Activated gamma-delta T cell treated with anti-CD3 and anti-CD28 coated beads, Interleukin-2, amount 50 U/mL, for 16 hours (primary cell): ENCODE measurements around the gene UGDH.
"Not testable (repeated sequence)": the region's sequence is repeated elsewhere in the genome, so short reads cannot be mapped to it uniquely, and the experiment has no call there.

Experiments used
- DNase-seq: peaks from one replicate; pipeline ENCODE4 v3.0.0-alpha.2; 2020; ENCODE audit warnings: low read depth

Gene UGDH

DNA sequence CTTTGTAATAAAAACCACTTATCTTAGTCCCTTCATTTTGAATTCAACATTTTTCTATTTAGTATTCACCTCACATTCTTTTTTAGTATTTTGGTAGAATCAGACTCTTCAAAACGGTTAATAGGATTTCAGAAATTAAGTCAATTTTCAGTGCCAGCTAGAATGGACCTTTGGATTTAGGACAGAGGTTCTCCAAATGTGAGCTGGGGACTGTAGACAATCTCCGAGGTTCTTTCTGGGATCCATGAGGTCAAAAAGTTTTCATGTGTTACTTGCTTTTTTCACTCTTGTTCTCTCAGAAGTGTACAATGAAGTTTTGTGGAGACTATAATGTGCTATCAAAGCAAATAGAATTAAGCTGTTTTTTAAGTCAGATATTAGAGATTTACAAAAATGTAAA is 2.3 kb upstream of the UGDH start:
- DNase-seq, result no peak

GRCh38 chr4:39528061-39528465 is 824 bp upstream of the UGDH start:
- DNase-seq, result no peak

DNA sequence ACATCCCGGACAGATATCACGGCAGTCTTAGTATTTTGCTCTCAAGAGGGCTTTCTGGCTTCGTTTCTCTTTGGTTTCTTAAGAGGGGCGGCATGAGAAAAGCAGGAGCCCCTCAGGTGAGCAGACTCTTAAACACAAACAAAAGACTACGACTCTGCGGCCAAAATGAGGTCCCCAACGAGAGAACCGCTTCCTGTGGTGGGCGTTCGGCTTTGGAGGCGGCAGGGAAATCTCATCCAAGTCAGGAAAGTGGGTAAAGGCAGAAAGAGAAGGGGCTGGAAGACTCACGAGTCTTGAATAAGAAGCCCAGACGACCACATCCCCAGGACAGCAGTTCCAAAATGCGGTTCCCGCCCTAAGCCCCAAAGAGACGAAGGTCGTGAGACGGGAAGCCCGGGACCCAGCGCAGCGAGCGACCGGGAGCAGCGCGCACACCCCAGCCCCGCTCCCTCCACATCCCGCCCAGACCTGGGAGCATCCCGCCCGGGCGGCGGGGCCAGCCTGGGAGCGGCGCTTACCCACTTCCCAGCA is 409 bp downstream of the UGDH start:
- peak; percentile 13 for DNase-seq

DNA sequence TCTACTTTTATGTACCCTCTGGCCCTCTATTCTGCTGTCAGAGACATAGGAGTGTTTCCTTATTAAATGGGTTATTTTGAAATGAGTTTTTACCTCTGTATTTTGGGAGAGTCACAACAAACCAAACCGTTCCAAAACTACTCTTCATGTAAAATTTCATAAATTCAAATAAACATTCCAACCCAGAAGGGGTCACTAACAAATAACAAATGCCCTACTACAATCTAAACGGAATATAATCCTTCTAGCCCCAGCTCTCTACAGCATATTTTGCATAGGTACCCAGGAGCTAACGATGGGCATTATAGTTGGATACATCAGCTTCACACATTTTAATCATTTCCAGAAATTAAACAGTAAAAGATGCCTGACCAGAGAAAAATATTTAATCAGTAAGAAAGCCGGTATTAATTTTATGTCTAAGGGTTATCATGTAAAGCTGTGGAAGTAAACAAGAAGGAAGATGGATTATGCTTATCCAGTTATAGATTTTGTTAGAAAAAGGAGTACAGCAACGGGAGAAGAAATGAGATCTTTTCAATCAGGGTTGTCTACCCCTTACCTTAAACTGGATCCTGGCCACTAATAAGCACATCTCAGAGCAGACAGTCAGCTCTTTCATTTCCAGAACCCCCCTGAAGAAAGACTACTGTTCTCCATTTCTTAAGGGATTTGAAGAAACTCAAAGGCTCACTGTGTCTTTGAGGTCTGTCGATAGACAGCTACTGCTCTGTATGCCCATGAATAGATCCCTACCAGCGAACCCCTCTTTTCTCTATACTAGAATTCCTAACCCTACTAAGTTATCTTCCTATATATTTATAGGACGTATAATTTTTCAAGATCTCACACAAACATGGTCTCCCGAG is 1.2 kb downstream of the UGDH start:
- no peak for DNase-seq

GRCh38 chr4:39524161-39524957 is 2.9 kb downstream of the UGDH start:
- DNase-seq, result no peak

DNA sequence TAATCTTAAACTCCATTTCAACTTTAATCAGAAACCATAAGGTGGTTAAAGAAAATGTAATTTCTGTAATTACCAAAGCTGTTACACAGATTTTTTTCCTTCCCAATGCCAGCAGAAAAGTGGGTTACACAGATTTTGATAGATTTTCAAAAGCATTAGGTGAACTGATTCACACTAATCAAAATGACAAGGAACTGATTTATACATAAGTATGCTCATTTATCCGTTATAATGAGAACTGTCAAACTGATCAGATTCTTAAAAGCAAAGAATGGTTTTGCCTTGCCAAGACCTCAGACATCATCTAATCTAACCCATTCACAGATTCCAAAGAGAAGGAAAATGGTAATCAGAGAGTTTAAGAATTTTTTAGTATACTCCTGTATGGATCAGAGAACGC is 5.2 kb downstream of the UGDH start:
- no peak for DNase-seq

DNA sequence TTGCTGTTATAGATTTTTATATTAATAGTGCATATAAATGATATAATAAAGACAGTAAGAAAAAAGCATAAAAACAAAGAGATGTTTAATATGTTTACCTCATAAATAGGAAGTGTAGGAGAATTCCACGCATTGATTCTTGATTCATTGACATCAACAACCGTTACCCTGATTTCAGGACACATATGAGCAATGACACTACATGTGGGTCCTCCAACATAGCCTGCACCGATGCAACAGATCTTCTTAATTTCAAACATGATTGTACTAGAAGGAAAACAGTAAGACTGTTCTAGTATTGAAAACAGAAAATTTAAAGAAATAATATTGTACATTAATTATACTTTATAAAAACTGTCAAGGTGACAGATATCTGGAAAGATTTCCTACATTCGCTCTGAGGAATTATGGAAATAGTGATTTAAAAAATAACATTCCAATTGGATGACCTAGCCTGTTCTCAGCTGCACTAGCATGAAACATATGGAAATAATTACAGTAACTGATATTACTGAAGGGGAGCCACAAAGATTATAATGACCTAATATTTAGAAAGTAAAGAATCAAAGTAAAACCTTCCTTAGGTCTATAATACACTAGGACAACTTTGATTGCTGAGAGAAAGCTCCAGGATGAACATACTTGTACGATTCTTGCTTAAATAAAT is 5.9 kb downstream of the UGDH start:
- DNase-seq, result no peak

- DNase-seq, result no peak
Observed at GRCh38 chr4:39518484-39518883, 8.8 kb downstream of the UGDH start.

DNA sequence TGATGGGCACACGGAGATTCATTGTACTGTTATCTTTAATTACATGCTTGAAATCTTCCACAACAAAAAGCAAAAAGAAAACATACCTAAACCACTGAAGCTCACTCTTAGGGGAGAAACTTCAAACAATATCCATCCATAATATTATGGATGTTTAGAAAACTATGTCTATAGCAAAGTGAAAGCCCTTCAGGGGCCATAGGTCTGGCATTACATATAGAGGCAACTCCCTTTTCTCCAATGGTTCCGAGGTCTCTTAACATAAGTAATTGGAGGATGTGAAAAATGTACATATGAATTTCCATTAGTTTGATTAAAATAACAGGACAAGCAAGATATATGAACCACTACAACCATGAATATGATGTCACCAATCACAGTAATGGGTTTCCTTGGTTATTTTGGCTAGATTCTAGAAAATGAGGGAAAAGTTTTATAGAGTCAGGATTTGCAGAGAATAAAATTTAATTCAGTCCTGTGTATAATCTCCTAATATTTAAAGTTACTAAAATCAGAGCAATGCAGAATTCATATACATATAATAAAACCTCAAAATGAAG is 10.8 kb downstream of the UGDH start:
- no peak for DNase-seq

DNA sequence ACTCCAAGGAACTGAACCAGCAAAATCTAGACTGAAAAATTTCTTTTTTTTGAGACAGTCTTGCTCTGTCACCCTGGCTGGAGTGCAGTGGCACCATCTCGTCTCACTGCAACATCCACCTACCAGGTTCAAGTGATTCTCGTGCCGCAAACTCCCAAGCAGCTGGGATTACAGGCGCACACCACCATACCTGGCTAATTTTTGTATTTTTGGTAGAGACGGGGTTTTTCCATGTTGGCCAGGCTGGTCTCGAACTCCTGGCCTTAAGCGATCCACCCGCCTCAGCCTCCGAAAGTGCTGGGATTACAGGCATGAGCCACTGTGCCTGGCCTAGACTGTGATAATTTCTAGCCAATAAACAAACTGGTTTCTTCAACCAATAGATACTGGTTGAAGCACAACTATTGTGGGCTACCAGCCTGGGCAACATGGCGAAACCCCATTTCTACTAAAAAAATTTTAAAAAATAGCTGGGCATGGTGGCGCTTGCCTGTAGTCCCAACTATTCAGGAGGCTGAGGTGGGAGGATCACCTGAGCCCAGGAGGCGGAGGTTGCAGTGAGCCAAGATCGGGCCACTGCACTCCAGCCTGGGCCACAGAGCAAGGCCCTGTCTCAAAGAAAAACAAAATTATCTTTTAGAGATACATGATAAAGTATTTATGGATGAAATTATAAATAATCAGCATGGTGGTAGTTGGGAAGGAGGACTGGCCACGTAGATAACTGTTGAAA is 11.4 kb downstream of the UGDH start:
- DNase-seq, result not testable (repeated sequence)

DNA sequence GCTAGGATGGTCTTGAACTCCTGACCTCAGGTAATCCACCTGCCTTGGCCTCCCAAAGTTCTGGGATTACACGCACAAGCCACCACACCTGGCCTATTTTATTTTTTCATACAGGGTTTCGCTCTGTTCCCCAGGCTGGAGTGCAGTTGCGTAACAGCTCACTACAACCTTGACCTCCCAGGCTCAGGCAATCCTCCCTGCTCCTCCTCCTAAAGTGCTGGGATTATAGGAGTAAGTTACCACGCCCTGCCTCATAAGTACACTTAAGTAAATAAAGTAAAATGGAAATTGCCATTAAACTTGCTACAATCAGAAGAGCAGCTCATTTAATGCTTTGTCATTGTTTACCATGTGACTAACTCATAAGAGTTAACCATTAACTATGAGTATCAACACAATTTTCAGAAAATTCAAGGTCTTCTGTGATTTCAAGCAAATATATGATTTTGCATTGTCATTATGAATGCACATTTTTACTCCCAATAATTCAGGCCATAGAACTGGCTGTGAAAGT is 12.3 kb downstream of the UGDH start:
- DNase-seq, result no peak

DNA sequence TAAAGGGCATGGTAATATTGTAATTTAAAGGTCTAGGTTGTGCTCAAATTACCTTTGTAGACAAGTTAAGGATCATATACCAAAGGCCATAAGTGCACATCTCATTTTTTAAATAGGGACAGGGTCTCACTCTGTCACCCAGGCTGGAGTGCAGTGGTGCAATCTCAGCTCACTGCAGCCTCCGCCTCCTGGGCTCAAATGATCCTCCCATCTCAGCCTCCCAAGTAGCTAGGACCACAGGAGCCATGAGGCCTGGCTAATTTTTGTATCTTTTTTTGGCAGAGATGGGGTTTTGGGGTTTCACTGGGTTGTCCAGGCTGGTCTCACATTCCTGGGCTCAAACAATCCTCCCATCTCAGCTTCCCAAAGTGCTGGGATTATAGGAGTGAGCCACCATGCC is 13.0 kb downstream of the UGDH start:
- not testable (repeated sequence) for DNase-seq

GRCh38 chr4:39510348-39510929 is 16.8 kb downstream of the UGDH start:
- DNase-seq, result no peak

- DNase-seq, result no peak
Observed at GRCh38 chr4:39505581-39505980, 21.7 kb downstream of the UGDH start.

DNA sequence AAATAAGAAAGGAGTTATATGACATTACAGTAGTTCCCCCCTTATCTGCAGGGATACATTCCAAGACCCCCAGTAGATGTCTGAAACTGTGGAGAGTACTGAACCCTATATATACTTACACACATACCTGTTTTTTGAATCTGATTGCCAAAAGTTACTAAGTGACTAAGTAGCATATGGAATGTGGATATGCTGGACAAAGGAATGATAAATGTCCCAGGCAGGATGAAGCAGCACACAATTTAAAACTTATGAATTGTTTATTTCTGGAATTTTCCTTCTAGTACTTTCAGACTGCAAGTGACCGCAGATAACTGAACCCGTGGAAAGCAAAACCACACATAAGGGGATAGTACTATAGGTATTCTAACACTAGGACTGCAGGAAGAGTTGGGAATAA is 22.7 kb downstream of the UGDH start:
- no peak for DNase-seq

GRCh38 chr4:39502664-39503035 is 24.6 kb downstream of the UGDH start:
- not testable (repeated sequence) for DNase-seq

DNA sequence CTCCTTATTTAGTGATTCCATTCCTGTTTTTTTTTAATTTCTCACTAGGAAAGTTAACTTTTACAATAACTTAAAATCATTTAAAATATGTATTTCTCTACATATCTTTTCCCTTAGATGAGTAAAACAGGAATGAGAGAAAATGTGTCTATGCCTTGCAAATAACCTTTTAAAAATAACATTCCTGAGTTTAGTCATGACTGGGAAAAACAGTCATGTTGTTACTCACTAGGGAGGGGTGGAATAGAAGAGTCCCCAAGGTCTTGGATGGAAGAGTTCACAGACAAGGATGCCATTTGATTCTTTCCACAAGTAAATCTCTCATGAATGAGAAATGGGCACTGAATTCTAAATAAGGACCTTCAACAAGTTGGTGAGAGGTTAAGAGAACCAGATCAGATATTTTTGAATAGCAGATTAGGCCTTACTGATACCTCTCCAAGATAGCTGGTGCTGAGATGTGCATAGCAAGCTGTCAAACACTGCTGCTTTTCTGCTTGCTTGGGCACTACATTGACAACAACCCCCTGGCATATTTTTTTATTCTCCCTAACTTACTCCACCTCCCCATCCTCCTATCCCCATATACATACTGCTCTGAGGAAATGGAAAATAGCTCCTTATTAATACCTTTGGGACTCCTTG is 25.1 kb downstream of the UGDH start:
- DNase-seq, result no peak

- no peak for DNase-seq
Observed at GRCh38 chr4:39498727-39499020, 28.6 kb downstream of the UGDH start.

- DNase-seq, result no peak
Observed at GRCh38 chr4:39497909-39498726, 29.1 kb downstream of the UGDH start.
